ENCODE measurements around the gene TTL.

DNA sequence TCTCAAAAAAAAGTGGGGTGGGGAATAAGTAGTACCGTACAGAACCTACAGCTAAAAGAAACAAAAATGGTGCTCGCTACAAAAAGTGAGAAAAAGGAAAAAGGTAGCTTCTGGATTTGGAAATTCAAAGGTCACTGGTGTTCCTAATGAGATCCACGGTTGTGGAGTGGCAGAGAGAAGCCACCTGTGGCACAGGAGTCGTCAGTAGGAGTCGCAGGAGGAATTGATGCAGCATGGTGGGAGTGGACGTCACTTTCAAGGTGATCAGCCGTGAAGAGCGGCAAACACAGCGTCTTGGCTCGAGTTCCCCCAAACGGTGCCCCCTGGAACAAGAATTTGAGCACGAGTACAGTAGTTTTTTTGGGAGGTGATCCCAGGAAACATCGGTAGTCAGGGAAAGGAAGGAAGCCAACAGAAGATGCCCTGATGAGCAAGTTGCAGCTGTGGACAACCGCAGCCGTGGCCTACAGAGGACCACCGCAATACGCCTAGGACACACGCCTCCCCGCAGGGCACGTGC is 1.4 kb upstream of the TTL start:
- TF ChIP-seq, protein P1, sequence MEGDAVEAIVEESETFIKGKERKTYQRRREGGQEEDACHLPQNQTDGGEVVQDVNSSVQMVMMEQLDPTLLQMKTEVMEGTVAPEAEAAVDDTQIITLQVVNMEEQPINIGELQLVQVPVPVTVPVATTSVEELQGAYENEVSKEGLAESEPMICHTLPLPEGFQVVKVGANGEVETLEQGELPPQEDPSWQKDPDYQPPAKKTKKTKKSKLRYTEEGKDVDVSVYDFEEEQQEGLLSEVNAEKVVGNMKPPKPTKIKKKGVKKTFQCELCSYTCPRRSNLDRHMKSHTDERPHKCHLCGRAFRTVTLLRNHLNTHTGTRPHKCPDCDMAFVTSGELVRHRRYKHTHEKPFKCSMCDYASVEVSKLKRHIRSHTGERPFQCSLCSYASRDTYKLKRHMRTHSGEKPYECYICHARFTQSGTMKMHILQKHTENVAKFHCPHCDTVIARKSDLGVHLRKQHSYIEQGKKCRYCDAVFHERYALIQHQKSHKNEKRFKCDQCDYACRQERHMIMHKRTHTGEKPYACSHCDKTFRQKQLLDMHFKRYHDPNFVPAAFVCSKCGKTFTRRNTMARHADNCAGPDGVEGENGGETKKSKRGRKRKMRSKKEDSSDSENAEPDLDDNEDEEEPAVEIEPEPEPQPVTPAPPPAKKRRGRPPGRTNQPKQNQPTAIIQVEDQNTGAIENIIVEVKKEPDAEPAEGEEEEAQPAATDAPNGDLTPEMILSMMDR (IDR thresholded peaks at IDR 0.05): no peak
- no peak for TF ChIP-seq POLR2A (IDR thresholded peaks at IDR 0.05)

Measured in esophagus squamous epithelium (tissue), 4 donors.